Muscle layer of colon (tissue), 2 donors: ENCODE measurements around the gene MYO1D.
"Not testable (repeated sequence)": the region's sequence is repeated elsewhere in the genome, so short reads cannot be mapped to it uniquely, and the experiment has no call there.

ENCODE experiments used
- H3K27ac ChIP-seq: one replicate; pipeline ENCODE4 v1.7.0; 2013; ENCODE audit warnings: low read depth, mild to moderate bottlenecking, low read length, moderate library complexity
- H3K27me3 ChIP-seq, 2 donors: one replicate each; pipeline ENCODE4 v1.7.0; 2013; ENCODE audit warnings: low read length in 2 of 2, mild to moderate bottlenecking in 2 of 2; ENCODE audit not compliant: insufficient read depth in 2 of 2, control insufficient read depth in 1 of 2
- H3K36me3 ChIP-seq: one replicate; pipeline ENCODE4 v1.7.0; 2013; ENCODE audit warnings: mild to moderate bottlenecking, low read length; ENCODE audit not compliant: insufficient read depth
- H3K4me1 ChIP-seq: one replicate; pipeline ENCODE4 v1.7.0; 2013; ENCODE audit warnings: mild to moderate bottlenecking, low read length; ENCODE audit not compliant: insufficient read depth
- H3K4me3 ChIP-seq, 2 donors: one replicate each; pipeline ENCODE4 v1.7.0; 2013; ENCODE audit warnings: low read length in 2 of 2, low read depth in 1 of 2, mild to moderate bottlenecking in 1 of 2, moderate library complexity in 1 of 2
- H3K9ac ChIP-seq: one replicate; pipeline ENCODE4 v1.7.0; 2013; ENCODE audit warnings: low read length
- H3K9me3 ChIP-seq: one replicate; pipeline ENCODE4 v1.7.0; 2013; ENCODE audit warnings: mild to moderate bottlenecking, low read length
- donor health status: abdominal sarcoma.
- donor health status: Adenocarcinoma of cecum.

The MYO1D gene

GRCh38 chr17:32656886-32657285, 220.0 kb downstream of the MYO1D start:
- H3K9ac ChIP-seq, result no peak overlapping the region
- no peaks in the 10 kb centered on the region for H3K27me3 ChIP-seq
- H3K4me3 ChIP-seq, result no peak overlapping the region
- no peaks in the 10 kb centered on the region for H3K9me3 ChIP-seq
- no peaks in the 10 kb centered on the region for H3K36me3 ChIP-seq
- no peak overlapping the region for H3K27ac ChIP-seq
- H3K4me1 ChIP-seq, result peaks cover 13% of the 10 kb centered on the region

GRCh38 chr17:32654324-32654723, 222.6 kb downstream of the MYO1D start:
- no peaks in the 10 kb centered on the region for H3K27me3 ChIP-seq
- no peaks in the 10 kb centered on the region for H3K36me3 ChIP-seq
- no peak overlapping the region for H3K27ac ChIP-seq
- H3K4me3 ChIP-seq, result no peak overlapping the region
- peaks cover 7% of the 10 kb centered on the region for H3K4me1 ChIP-seq
- H3K9ac ChIP-seq, result no peak overlapping the region
- H3K9me3 ChIP-seq, result no peaks in the 10 kb centered on the region

GRCh38 chr17:32651084-32651483, 225.8 kb downstream of the MYO1D start:
- no peak overlapping the region for H3K9ac ChIP-seq
- H3K4me3 ChIP-seq, result no peak overlapping the region
- H3K27me3 ChIP-seq, result no peaks in the 10 kb centered on the region
- H3K27ac ChIP-seq, result no peak overlapping the region
- H3K36me3 ChIP-seq, result no peaks in the 10 kb centered on the region
- H3K4me1 ChIP-seq, result no peaks in the 10 kb centered on the region
- no peaks in the 10 kb centered on the region for H3K9me3 ChIP-seq

GRCh38 chr17:32648450-32648849, 228.5 kb downstream of the MYO1D start:
- Histone ChIP-seq H3K27ac (no peak overlapping the region), H3K4me3 (no peak overlapping the region), H3K36me3 (no peaks in the 10 kb centered on the region), H3K4me1 (no peaks in the 10 kb centered on the region), H3K9me3 (no peaks in the 10 kb centered on the region), H3K9ac (no peak overlapping the region), H3K27me3 (no peaks in the 10 kb centered on the region)

GRCh38 chr17:32646941-32647340, 230.0 kb downstream of the MYO1D start:
- no peak overlapping the region for H3K9ac ChIP-seq
- H3K9me3 ChIP-seq, result no peaks in the 10 kb centered on the region
- no peaks in the 10 kb centered on the region for H3K4me1 ChIP-seq
- no peaks in the 10 kb centered on the region for H3K27me3 ChIP-seq
- no peak overlapping the region for H3K4me3 ChIP-seq
- H3K36me3 ChIP-seq, result no peaks in the 10 kb centered on the region
- H3K27ac ChIP-seq, result no peak overlapping the region

GRCh38 chr17:32641514-32641913, 235.4 kb downstream of the MYO1D start:
- H3K27me3 ChIP-seq, H3K4me1 ChIP-seq, H3K36me3 ChIP-seq, H3K4me3 ChIP-seq, H3K9ac ChIP-seq, H3K9me3 ChIP-seq, H3K27ac ChIP-seq: not testable (repeated sequence)

GRCh38 chr17:32636598-32637218, 240.2 kb downstream of the MYO1D start:
- H3K27me3 ChIP-seq, result no peaks in the 10 kb centered on the region
- no peaks in the 10 kb centered on the region for H3K9me3 ChIP-seq
- H3K9ac ChIP-seq, result no peak overlapping the region
- no peak overlapping the region for H3K27ac ChIP-seq
- no peaks in the 10 kb centered on the region for H3K36me3 ChIP-seq
- no peak overlapping the region for H3K4me3 ChIP-seq
- H3K4me1 ChIP-seq, result no peaks in the 10 kb centered on the region

GRCh38 chr17:32634167-32634566, 242.8 kb downstream of the MYO1D start:
- Histone ChIP-seq H3K4me1 (no peaks in the 10 kb centered on the region), H3K27me3 (no peaks in the 10 kb centered on the region), H3K27ac (no peak overlapping the region), H3K4me3 (no peak overlapping the region), H3K36me3 (no peaks in the 10 kb centered on the region), H3K9ac (no peak overlapping the region), H3K9me3 (no peaks in the 10 kb centered on the region)

GRCh38 chr17:32631341-32632096, 245.4 kb downstream of the MYO1D start:
- Histone ChIP-seq H3K27me3 (no peaks in the 10 kb centered on the region), H3K9ac (no peak overlapping the region), H3K4me1 (no peaks in the 10 kb centered on the region), H3K36me3 (no peaks in the 10 kb centered on the region), H3K27ac (no peak overlapping the region), H3K9me3 (no peaks in the 10 kb centered on the region), H3K4me3 (no peak overlapping the region)

GRCh38 chr17:32629563-32630190, 247.2 kb downstream of the MYO1D start:
- H3K4me1 ChIP-seq, result no peaks in the 10 kb centered on the region
- H3K27ac ChIP-seq, result no peak overlapping the region
- no peaks in the 10 kb centered on the region for H3K27me3 ChIP-seq
- no peak overlapping the region for H3K4me3 ChIP-seq
- H3K9ac ChIP-seq, result no peak overlapping the region
- H3K36me3 ChIP-seq, result no peaks in the 10 kb centered on the region
- H3K9me3 ChIP-seq, result no peaks in the 10 kb centered on the region

GRCh38 chr17:32628271-32629044, 248.5 kb downstream of the MYO1D start:
- H3K9me3 ChIP-seq, result no peaks in the 10 kb centered on the region
- no peak overlapping the region for H3K27ac ChIP-seq
- H3K4me1 ChIP-seq, result no peaks in the 10 kb centered on the region

More at GRCh38 chr17:32628271-32629044, 248.5 kb downstream of the MYO1D start:
- Histone ChIP-seq H3K4me3 (no peak overlapping the region), H3K9ac (no peak overlapping the region), H3K27me3 (no peaks in the 10 kb centered on the region), H3K36me3 (no peaks in the 10 kb centered on the region)
